ENCODE measurements around the gene IGLL5. TPM values are rescaled to one million over a fixed set of nuclear protein-coding genes. Genes with fewer than 3 reads are reported as not detected.

The IGLL5 gene
- total and polyA plus RNA-seq, 9 of the 15 experiments (the other 6 are each of a cell fraction or from before 2014, with no cell fraction given), result not detected

DNA sequence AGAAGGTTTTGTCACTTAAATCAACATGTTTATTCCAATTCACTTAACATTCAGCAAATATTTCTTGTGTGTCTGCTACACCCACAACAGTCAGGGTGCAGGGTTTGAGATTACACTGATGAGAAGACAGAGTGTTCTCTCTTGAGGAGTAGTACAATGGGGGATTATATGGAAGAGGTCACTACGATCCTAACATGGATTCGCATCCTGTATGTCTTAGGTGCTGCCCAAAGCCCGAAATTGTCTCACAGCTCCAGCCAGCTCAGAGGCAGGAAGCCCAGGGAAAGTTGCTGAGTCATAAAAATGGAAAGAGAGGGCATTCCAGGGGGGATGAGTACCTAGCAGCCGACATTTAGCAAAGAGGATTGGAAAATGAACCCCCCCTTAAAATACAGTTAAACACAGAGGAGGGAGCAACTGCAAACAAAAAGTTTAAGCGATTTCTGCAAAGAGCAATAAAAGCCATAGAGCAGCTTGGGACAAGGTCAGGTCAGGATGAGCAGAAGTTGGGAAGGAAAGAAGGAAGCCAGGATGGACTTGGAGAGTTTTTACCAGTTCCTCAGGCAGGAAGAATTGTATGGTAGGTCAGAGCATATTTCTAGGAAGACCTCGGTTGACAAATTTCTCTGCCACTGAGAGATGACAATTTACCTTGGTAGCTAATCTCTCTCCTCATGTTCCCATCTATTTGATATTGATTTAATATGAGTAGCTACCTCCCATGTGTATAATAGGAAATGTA, 49.5 kb downstream of the IGLL5 start:
- Histone ChIP-seq H3K9me3 (replicated peaks; ENCODE audit: control insufficient read depth, insufficient read depth, low read depth, low read length) (no peaks in the 10 kb centered on the region), H3K4me3 (no peak overlapping the region), H3K9me1 (ENCODE audit: control insufficient read depth, insufficient read depth, low read length) (peaks cover 10% of the 10 kb centered on the region), H3K9ac (ENCODE audit: insufficient read depth in 1 of 2, low read depth in 2 of 2, low read length in 2 of 2) (no peak overlapping the region), H3K79me2 (ENCODE audit: control insufficient read depth, insufficient read depth, low read length) (no peaks in the 10 kb centered on the region), H3K27ac (ENCODE audit: extremely low read depth, low read depth, low read length) (no peak overlapping the region), H3K36me3 (ENCODE audit: control insufficient read depth, insufficient read depth, low read length) (no peaks in the 10 kb centered on the region), H4K20me1 (replicated peaks; ENCODE audit: control insufficient read depth, insufficient read depth, low read length) (peaks cover 56% of the 10 kb centered on the region), H3K4me1 (replicated peaks in 1 of 2; ENCODE audit: control insufficient read depth in 2 of 2, insufficient read depth in 2 of 2, low read length in 2 of 2) (no peaks in the 10 kb centered on the region), H3K4me2 (ENCODE audit: insufficient read depth, low read length) (no peak overlapping the region), H3K27me3 (ENCODE audit: control insufficient read depth in 2 of 2, insufficient read depth in 2 of 2, low read length in 2 of 2) (peaks cover 6 to 24% of the 10 kb centered on the region in 2 experiments; a peak in 2 of 5 replicates), H2AFZ (ENCODE audit: low read depth, low read length) (no peak overlapping the region)
- BruUV-seq (replicated peaks), result no TSS peak
- peak in 2 of 4 experiments; percentile 59 to 63 for DNase-seq (ENCODE audit: extremely low read depth in 1 of 4, low spot score in 3 of 4)
- in situ Hi-C loops (cut with MboI) (loop anchor here (25.0 kb wide), 1 partner anchor 1325 kb away; the partner anchor contains the start of gene SPECC1L), intact Hi-C loops (cut with micrococcal nuclease) (no loop called here)
- ChIA-PET POLR2A (interaction anchor here (0.6 to 2.6 kb wide), 11 partner anchors 10 to 913 kb away, joined by 3 to 20 read pairs (median 3); no protein-coding TSS in a partner anchor), CTCF (ENCODE audit: low intra/inter-chr PET ratio) (interaction anchor here (0.6 to 1.1 kb wide), 3 partner anchors 20 to 127 kb away, joined by 3 to 5 read pairs (median 4); no protein-coding TSS in a partner anchor)
- no peak for FAIRE-seq
- ATAC-seq, result no peak
- 1% methylated on average over 6 of the region's 6 CpGs for WGBS (ENCODE audit: insufficient coverage, low coverage, missing lambda C conversion rate)
- TF ChIP-seq NELFE (IDR thresholded peaks at IDR 0.05; ENCODE audit: insufficient read depth, insufficient read length) (no peak), JUNB (CRISPR knock-in tag; conservative IDR thresholded peaks at IDR 0.05) (no peak), YY1 (IDR thresholded peaks at IDR 0.05; ENCODE audit: borderline replicate concordance in 1 of 3, control insufficient read depth in 1 of 3, extremely low read depth in 1 of 3, insufficient read depth in 3 of 3, insufficient read length in 1 of 3, insufficient replicate concordance in 2 of 3, low read depth in 1 of 3, low read length in 2 of 3) (no peak), THRB (CRISPR knock-in tag; conservative IDR thresholded peaks at IDR 0.05) (no peak), PPARD (CRISPR knock-in tag; IDR thresholded peaks at IDR 0.05) (no peak), TBP (optimal IDR thresholded peaks at IDR 0.05; ENCODE audit: low read depth, low read length) (peak; percentile 54), ZNF311 (CRISPR knock-in tag; IDR thresholded peaks at IDR 0.05) (no peak), UBTF (IDR thresholded peaks at IDR 0.05; ENCODE audit: borderline replicate concordance in 1 of 2, low read depth in 2 of 2, low read length in 2 of 2) (peak; percentile 51 to 56; a peak in 1 of 4 replicates), ZBTB17 (CRISPR knock-in tag; IDR thresholded peaks at IDR 0.05) (no peak)
- TF ChIP-seq, protein P1, sequence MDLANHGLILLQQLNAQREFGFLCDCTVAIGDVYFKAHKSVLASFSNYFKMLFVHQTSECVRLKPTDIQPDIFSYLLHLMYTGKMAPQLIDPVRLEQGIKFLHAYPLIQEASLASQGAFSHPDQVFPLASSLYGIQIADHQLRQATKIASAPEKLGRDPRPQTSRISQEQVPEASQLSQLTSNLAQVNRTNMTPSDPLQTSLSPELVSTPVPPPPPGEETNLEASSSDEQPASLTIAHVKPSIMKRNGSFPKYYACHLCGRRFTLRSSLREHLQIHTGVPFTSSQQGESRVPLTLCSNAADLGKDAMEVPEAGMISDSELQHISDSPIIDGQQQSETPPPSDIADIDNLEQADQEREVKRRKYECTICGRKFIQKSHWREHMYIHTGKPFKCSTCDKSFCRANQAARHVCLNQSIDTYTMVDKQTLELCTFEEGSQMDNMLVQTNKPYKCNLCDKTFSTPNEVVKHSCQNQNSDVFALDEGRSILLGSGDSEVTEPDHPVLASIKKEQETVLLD (IDR thresholded peaks at IDR 0.05), result no peak
- TF ChIP-seq, protein P2, sequence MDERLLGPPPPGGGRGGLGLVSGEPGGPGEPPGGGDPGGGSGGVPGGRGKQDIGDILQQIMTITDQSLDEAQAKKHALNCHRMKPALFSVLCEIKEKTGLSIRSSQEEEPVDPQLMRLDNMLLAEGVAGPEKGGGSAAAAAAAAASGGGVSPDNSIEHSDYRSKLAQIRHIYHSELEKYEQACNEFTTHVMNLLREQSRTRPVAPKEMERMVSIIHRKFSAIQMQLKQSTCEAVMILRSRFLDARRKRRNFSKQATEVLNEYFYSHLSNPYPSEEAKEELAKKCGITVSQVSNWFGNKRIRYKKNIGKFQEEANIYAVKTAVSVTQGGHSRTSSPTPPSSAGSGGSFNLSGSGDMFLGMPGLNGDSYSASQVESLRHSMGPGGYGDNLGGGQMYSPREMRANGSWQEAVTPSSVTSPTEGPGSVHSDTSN (CRISPR knock-in tag; IDR thresholded peaks at IDR 0.05; ENCODE audit: low read depth), result no peak
- TF ChIP-seq, protein P2 (tag; conservative IDR thresholded peaks at IDR 0.05; ENCODE audit: low read depth), result no peak

All from K562 (cell line).